Transverse colon (tissue), 4 donors: ENCODE data around the gene TIE1. TPM values are rescaled to one million over a fixed set of nuclear protein-coding genes. Genes with fewer than 3 reads are reported as not detected.

ENCODE experiments used
- DNase-seq: peaks from one replicate; pipeline ENCODE4 v3.0.0-alpha.2; 2019
- H3K27ac ChIP-seq, 4 donors: fragments of 200-600 bp; sonication (generic); 2 replicates each; pipeline ENCODE4 v1.5.1; 2016 to 2018; ENCODE audit warnings: inconsistent platforms in 4 of 4
- H3K27me3 ChIP-seq: fragments of 200-600 bp; sonication (generic); 2 replicates; pipeline ENCODE4 v1.5.1; 2017; ENCODE audit warnings: inconsistent platforms
- H3K36me3 ChIP-seq, 4 donors: fragments of 200-600 bp; sonication (generic); 2 replicates each; pipeline ENCODE4 v1.5.1; 2017 to 2019; ENCODE audit warnings: inconsistent platforms in 4 of 4
- H3K4me1 ChIP-seq, 4 donors: fragments of 200-600 bp; sonication (generic); 2 replicates each; pipeline ENCODE4 v1.5.1; 2017 to 2020; ENCODE audit warnings: inconsistent platforms in 4 of 4
- H3K4me3 ChIP-seq, 4 donors: fragments of 200-600 bp; sonication (generic); 1 replicate in 1 of 4; 2 replicates in 3 of 4; pipeline versions ENCODE4 v1.5.1 to v1.6.1; 2017 to 2019; ENCODE audit warnings: inconsistent platforms in 4 of 4
- H3K9me3 ChIP-seq, 2 donors: fragments of 200-600 bp; sonication (generic); 2 replicates each; pipeline ENCODE4 v1.5.1; 2017 to 2019; ENCODE audit warnings: inconsistent platforms in 2 of 2
- CTCF ChIP-seq, 5 experiments: fragments of 200-600 bp in 3 of 5; fragments of 450-650 bp in 2 of 5; sonication (generic) in 3 of 5; IDR thresholded peaks; 1 replicate in 2 of 5; 2 replicates in 3 of 5; pipeline ENCODE4 v1.5.1; 2016 to 2017; ENCODE audit warnings: antibody characterized with exemption in 5 of 5, inconsistent platforms in 3 of 5, mild to moderate bottlenecking in 2 of 5, moderate library complexity in 1 of 5
- EP300 ChIP-seq: sonication (generic); formaldehyde crosslinking; IDR thresholded peaks from one replicate; pipeline ENCODE4 v1.6.1; 2017; ENCODE audit warnings: antibody characterized with exemption, low read depth
- POLR2A ChIP-seq: fragments of 450-650 bp; IDR thresholded peaks from one replicate; pipeline ENCODE4 v1.6.1; 2016; ENCODE audit warnings: antibody characterized with exemption, mild to moderate bottlenecking, moderate library complexity
- POLR2AphosphoS5 ChIP-seq, 3 donors: sonication (generic); formaldehyde crosslinking; IDR thresholded peaks; one replicate each; pipeline ENCODE4 v1.6.1; 2016; ENCODE audit warnings: antibody characterized with exemption in 3 of 3
- WGBS, 2 donors: methylation state at CpG; one replicate each; pipeline ENCODE4 v1.1.5; 2018; ENCODE audit warnings: low coverage in 1 of 2; 5-methylcytosine and 5-hydroxymethylcytosine counted together
- in situ Hi-C, 4 donors: fragments of 200-750 bp; cut with MboI; loops; one replicate each; pipeline versions ENCODE4 v1.15.0 to v1.15.1; 2017; ENCODE audit warnings: low sequenced_read_pairs in 3 of 4, low pct_ligation_motif_present in 1 of 4, low pct_unique_long_range_greater_than_20kb in 1 of 4
- intact Hi-C: fragments of 100-400 bp; cut with DNase I; formaldehyde crosslinking; loops from one replicate; pipeline ENCODE4 v1.15.1; 2023; ENCODE audit warnings: low total_unique reads
- total RNA-seq, 4 donors: library from RNA; depleted of rRNA; stranded (reverse); fragments of >200 nt; gene quantifications; one replicate each; pipeline ENCODE4 v1.1.0, GENCODE V29; 2016

Gene TIE1
- total RNA-seq: 1 to 10 TPM; 2.4 to 7.8 (median 5.3) TPM

GRCh38 chr1:43300378-43301094 lies at the start of gene TIE1:
Gene TIE1 (plus strand): TSS chr1:43300982. CDS start chr1:43301072, 90 bp downstream.
- peaks cover 15 to 40% (median 25%) of the 10 kb centered on the region in 4 donors for H3K4me1 ChIP-seq
- in situ Hi-C loops: no loop called here
- 80% methylated on average over 10 of the region's 10 CpGs; no CpG with 5 or more reads in 1 of the 2 donors for WGBS, 2 donors
- TF ChIP-seq EP300 (no peak), POLR2AphosphoS5 (IDR thresholded peaks at IDR 0.05) (no peak), CTCF (IDR thresholded peaks at IDR 0.05) (no peak), POLR2A (no peak)
- H3K27ac ChIP-seq: peak within 1 kb of the TSS in 3 of 4 donors; percentile 56 to 66 (median 59)
- H3K4me3 ChIP-seq: no peak within 1 kb of the TSS
- H3K9me3 ChIP-seq: no peaks in the 10 kb centered on the region
- H3K36me3 ChIP-seq: no peaks in the 10 kb centered on the region
- intact Hi-C loops: no loop called here
- DNase-seq: no peak
- no peaks in the 10 kb centered on the region for H3K27me3 ChIP-seq

- 80 to 92% methylated on average over 4 to 5 of the region's 5 CpGs for WGBS, 2 donors
- in situ Hi-C loops: no loop called here
- intact Hi-C loops: no loop called here
- peaks cover 0 to 9% (median 4%) of the 10 kb centered on the region in 4 donors for H3K4me1 ChIP-seq
- H3K27ac ChIP-seq: no peak overlapping the region
- H3K36me3 ChIP-seq: no peaks in the 10 kb centered on the region
- H3K9me3 ChIP-seq: no peaks in the 10 kb centered on the region
- H3K4me3 ChIP-seq: no peak overlapping the region
- no peaks in the 10 kb centered on the region for H3K27me3 ChIP-seq
- no peak for DNase-seq
- TF ChIP-seq POLR2AphosphoS5 (IDR thresholded peaks at IDR 0.05) (no peak), EP300 (no peak), CTCF (IDR thresholded peaks at IDR 0.05) (no peak), POLR2A (no peak)
Measured at GRCh38 chr1:43251024-43251423, 49.8 kb upstream of the TIE1 start.

- WGBS, 2 donors: 70 to 82% methylated on average over 1 of the region's 1 CpG
- no peak for DNase-seq
- in situ Hi-C loops: no loop called here
Measured at GRCh38 chr1:43252225-43252624, 48.6 kb upstream of the TIE1 start.

GRCh38 chr1:43253173-43253572 lies 47.6 kb upstream of the TIE1 start:
- no peak for TF ChIP-seq POLR2A
- TF ChIP-seq POLR2AphosphoS5 (IDR thresholded peaks at IDR 0.05): no peak
- TF ChIP-seq CTCF (IDR thresholded peaks at IDR 0.05): no peak
- TF ChIP-seq EP300: no peak
- DNase-seq: no peak
- in situ Hi-C loops: no loop called here
- Histone ChIP-seq H3K4me3 (no peak overlapping the region), H3K27me3 (no peaks in the 10 kb centered on the region), H3K36me3 (no peaks in the 10 kb centered on the region), H3K9me3 (no peaks in the 10 kb centered on the region), H3K4me1 (peaks cover 6 to 20% (median 15%) of the 10 kb centered on the region in 4 donors), H3K27ac (no peak overlapping the region)
- 90% methylated on average over 4 of the region's 4 CpGs; no CpG with 5 or more reads in 1 of the 2 donors for WGBS, 2 donors
- intact Hi-C loops: no loop called here

More at GRCh38 chr1:43252225-43252624, 48.6 kb upstream of the TIE1 start:
- TF ChIP-seq CTCF (IDR thresholded peaks at IDR 0.05) (no peak), POLR2AphosphoS5 (IDR thresholded peaks at IDR 0.05) (no peak), EP300 (no peak), POLR2A (no peak)
- intact Hi-C loops: no loop called here
- Histone ChIP-seq H3K27me3 (no peaks in the 10 kb centered on the region), H3K36me3 (no peaks in the 10 kb centered on the region), H3K27ac (no peak overlapping the region), H3K9me3 (no peaks in the 10 kb centered on the region), H3K4me3 (no peak overlapping the region), H3K4me1 (peaks cover 5 to 18% (median 13%) of the 10 kb centered on the region in 4 donors)
